Chondrocyte (in vitro differentiated cells): ENCODE data around the gene TMEM115. TPM values are rescaled to one million over a fixed set of nuclear protein-coding genes. Genes with fewer than 3 reads are reported as not detected.
A peak's percentile ranks its signal among the peaks of the same experiment; 100 is the strongest.

Experiments used
- DNase-seq: peaks from one replicate; pipeline ENCODE4 v3.0.0; 2021; ENCODE audit warnings: mixed read lengths, low spot score
- H3K27ac Mint-ChIP-seq: one replicate; pipeline ENCODE4 v1.8.0; 2021; ENCODE audit warnings: mild to moderate bottlenecking, moderate library complexity, mixed read lengths; ENCODE audit not compliant: unreplicated experiment
- H3K27me3 Mint-ChIP-seq: 2 replicates; pipeline ENCODE4 v1.8.0; 2021; ENCODE audit warnings: low read depth, mixed read lengths
- H3K36me3 Mint-ChIP-seq: 2 replicates; pipeline ENCODE4 v1.8.0; 2021; ENCODE audit warnings: low read depth, mixed read lengths
- H3K4me1 Mint-ChIP-seq: 2 replicates; pipeline ENCODE4 v1.8.0; 2021; ENCODE audit warnings: low read depth, mild to moderate bottlenecking, mixed read lengths
- H3K4me3 Mint-ChIP-seq: one replicate; pipeline ENCODE4 v1.8.0; 2021; ENCODE audit warnings: mild to moderate bottlenecking, moderate library complexity, mixed read lengths; ENCODE audit not compliant: unreplicated experiment
- H3K9me3 Mint-ChIP-seq: 2 replicates; pipeline ENCODE4 v1.8.0; 2021; ENCODE audit warnings: low read depth, mixed read lengths
- total RNA-seq: library from RNA; stranded (reverse); gene quantifications from 3 replicates; pipeline ENCODE4 v1.2.1, GENCODE V29; 2021
- TF ChIP-seq, protein P1 (sequence below): fragments of 200-600 bp; sonication (generic); IDR thresholded peaks from 2 replicates; pipeline ENCODE4 v1.5.0; 2021; ENCODE audit warnings: antibody characterized with exemption, mild to moderate bottlenecking, moderate library complexity

The TMEM115 gene
- total RNA-seq, 1 donor from 2014 or later: 50.4 TPM

DNA sequence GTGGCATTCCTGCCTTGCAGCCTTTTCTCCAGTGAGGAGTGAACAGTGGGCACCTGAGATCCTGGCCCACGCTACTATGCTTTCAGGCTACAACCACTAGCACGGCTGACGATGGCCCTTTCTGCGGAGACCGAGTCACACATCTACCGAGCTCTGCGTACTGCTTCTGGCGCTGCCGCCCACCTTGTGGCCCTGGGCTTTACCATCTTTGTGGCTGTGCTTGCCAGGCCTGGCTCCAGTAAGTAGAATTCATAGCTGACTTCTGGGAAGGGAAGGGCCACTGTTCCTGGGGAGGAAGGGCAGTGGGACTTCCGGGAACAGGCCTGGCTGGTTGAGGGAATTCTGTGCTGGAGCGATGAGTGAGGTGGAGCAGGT is 8.0 kb downstream of the TMEM115 start:
- peaks cover 46% of the 10 kb centered on the region for H3K4me1 Mint-ChIP-seq
- TF ChIP-seq, protein P1, sequence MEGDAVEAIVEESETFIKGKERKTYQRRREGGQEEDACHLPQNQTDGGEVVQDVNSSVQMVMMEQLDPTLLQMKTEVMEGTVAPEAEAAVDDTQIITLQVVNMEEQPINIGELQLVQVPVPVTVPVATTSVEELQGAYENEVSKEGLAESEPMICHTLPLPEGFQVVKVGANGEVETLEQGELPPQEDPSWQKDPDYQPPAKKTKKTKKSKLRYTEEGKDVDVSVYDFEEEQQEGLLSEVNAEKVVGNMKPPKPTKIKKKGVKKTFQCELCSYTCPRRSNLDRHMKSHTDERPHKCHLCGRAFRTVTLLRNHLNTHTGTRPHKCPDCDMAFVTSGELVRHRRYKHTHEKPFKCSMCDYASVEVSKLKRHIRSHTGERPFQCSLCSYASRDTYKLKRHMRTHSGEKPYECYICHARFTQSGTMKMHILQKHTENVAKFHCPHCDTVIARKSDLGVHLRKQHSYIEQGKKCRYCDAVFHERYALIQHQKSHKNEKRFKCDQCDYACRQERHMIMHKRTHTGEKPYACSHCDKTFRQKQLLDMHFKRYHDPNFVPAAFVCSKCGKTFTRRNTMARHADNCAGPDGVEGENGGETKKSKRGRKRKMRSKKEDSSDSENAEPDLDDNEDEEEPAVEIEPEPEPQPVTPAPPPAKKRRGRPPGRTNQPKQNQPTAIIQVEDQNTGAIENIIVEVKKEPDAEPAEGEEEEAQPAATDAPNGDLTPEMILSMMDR: peak; percentile 1
- no peaks in the 10 kb centered on the region for H3K9me3 Mint-ChIP-seq
- no peak for DNase-seq
- no peaks in the 10 kb centered on the region for H3K27me3 Mint-ChIP-seq
- H3K4me3 Mint-ChIP-seq: peak overlapping the region; percentile 92
- H3K27ac Mint-ChIP-seq: peak overlapping the region; percentile 96
- H3K36me3 Mint-ChIP-seq: peaks cover 8% of the 10 kb centered on the region

DNA sequence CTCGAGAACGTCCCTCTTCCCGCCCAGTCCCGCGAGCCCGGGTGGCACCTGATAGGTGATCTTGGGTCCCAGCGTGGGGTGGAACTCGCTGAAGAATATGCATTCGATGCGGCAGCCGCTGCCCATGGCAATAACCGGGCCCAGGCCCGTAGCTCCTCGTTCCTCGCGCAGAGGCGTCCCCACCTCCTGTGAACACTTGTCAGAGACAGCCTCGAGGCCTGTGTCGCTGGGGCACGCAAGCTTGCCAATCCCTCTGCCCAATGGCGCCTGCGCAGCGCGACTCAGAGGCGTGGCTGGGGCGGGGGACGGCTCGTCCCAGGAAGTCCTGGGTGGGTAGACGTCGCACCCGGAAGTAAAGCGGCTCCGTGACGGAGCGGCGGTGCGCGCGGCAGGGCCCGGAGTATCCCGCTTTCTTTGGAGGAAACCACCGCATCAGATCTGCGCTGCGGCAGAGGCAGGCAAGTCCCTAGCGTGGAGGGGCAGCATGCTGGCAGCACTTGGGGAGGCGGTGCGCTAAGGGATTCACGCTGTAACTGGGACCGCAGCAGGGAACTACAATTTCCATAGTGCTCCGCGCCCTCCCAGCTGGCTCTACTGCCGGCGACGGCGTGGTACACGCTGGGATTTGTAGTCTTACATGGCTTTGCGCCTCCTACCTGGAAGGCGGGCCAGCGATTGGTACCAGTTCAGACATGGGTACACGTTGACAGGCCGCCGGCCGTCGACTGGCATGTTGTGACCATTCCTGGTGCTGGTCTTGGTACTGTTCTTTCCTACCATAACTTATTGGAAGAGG is 8.6 kb downstream of the TMEM115 start, which contains the start of the genes CYB561D2 and NPRL2:
CYB561D2 (plus strand) TSS at position 336 of the 796 bp plus-strand sequence. CDS start 572 bp downstream, outside the sequence.
NPRL2 (minus strand) TSS at position 249 of the 796 bp plus-strand sequence; CDS start at position 126, 123 bp downstream.
- Mint-ChIP-seq H3K36me3 (peaks cover 8% of the 10 kb centered on the region), H3K27ac (peak within 1 kb of the TSS; percentile 96), H3K4me1 (peaks cover 44% of the 10 kb centered on the region), H3K27me3 (no peaks in the 10 kb centered on the region), H3K4me3 (peak within 1 kb of the TSS; percentile 92), H3K9me3 (no peaks in the 10 kb centered on the region)
- DNase-seq: peak; percentile 98
- TF ChIP-seq, protein P1: peak; percentile 16

DNA sequence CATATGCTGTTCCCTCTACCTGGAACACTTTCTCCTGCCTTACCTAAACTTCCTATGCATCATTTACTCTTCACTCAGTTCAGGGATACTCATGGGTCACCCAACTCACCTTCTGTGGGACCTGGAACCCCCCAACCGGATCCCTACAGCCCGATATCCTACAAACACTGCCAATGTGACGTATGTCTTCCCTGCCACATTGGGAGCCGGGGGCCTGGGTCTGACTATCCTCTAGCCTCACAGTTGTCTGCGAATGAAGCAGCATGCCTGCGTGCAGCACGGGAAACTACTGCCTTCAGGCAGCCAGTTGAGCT is 9.2 kb downstream of the TMEM115 start:
- no peak for DNase-seq
- Mint-ChIP-seq H3K9me3 (no peaks in the 10 kb centered on the region), H3K27ac (peak overlapping the region; percentile 96)

DNA sequence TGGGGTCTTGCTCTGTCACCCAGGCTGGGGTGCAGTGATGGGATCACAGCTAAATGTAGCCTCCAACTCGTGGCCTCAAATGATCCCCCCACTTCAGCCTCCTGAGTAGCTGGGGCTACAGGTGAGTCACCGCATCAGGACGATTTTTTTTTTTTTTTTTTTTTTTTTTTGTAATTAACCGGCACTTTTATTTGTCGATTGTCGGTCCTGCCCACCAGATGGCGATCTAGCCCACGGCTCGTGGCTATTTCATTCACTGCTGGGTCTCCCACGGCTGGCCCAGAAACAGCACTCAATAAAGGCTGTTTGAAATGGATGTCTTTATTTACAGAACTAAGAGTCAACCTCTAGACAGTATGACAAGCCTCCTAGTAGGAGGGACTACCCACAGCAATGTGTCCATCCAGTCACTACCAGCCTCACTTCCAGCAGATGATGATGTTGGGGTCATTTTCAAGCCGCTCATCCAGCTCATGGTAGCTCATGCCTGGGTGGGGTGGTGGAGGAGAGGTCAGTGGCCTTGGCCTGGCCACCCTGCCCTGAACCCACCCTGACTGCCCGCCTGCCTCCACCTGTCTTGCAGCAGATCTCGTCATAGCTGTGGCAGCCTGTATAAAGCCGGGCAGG is 12.0 kb downstream of the TMEM115 start:
- Mint-ChIP-seq H3K4me1 (peaks cover 36% of the 10 kb centered on the region), H3K4me3 (no peak overlapping the region), H3K27ac (peak overlapping the region; percentile 22), H3K27me3 (no peaks in the 10 kb centered on the region), H3K36me3 (peaks cover 1% of the 10 kb centered on the region), H3K9me3 (no peaks in the 10 kb centered on the region)
- TF ChIP-seq, protein P1: peak; percentile 86
- DNase-seq: no peak

More for the DNA sequence above, 9.2 kb downstream of the TMEM115 start:
- TF ChIP-seq, protein P1: no peak
- H3K36me3 Mint-ChIP-seq: peaks cover 6% of the 10 kb centered on the region
- H3K4me1 Mint-ChIP-seq: peaks cover 40% of the 10 kb centered on the region
- peak overlapping the region; percentile 92 for H3K4me3 Mint-ChIP-seq
- no peaks in the 10 kb centered on the region for H3K27me3 Mint-ChIP-seq

DNA sequence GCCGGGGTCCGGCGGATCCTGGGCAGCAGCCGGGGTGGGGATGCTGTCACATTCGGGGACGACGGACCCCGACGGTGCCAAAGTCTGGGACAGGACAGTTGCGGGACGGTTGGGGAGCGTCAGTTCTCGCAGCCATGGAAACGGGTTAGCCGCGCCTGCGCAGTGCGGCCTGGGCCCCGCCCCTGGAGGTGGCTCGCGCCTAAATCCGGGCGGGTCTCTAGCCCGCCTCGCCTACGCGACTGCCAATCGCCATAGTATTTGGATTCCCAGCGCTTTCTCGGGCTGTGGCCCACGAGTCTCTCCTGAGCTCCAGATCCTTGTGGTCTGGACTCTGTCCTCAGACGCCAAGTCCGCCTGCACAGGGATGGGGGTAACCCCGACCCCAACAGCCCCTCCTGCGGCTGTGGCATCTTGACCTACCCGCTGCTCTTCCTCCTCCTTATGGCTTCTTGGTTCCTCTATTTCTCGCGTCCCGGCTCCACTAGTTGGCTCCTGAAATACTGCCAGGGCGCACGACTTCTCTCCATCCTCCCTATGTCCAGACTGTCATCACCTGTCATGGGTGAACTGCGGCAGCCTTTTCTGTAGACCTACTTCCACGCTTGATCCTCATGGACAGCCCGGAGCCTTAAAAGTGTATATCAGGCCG is 13.6 kb downstream of the TMEM115 start, which contains the start of gene ZMYND10:
ZMYND10 (minus strand) TSS at position 147 of the 649 bp plus-strand sequence. CDS start 153 bp downstream, outside the sequence.
- TF ChIP-seq, protein P1: no peak
- H3K4me1 Mint-ChIP-seq: peaks cover 25% of the 10 kb centered on the region
- H3K27me3 Mint-ChIP-seq: no peaks in the 10 kb centered on the region
- H3K9me3 Mint-ChIP-seq: no peaks in the 10 kb centered on the region
- DNase-seq: no peak
- peak within 1 kb of the TSS; percentile 67 for H3K4me3 Mint-ChIP-seq
- peak within 1 kb of the TSS; percentile 22 for H3K27ac Mint-ChIP-seq
- H3K36me3 Mint-ChIP-seq: peaks cover 1% of the 10 kb centered on the region
